Heart left ventricle (tissue), 13 donors: ENCODE measurements around the gene SLC7A5.

ENCODE experiments used
- POLR2A ChIP-seq, 2 donors: fragments of 450-650 bp; IDR thresholded peaks; one replicate each; pipeline ENCODE4 v1.6.1; 2017; ENCODE audit warnings: antibody characterized with exemption in 2 of 2, mild to moderate bottlenecking in 2 of 2, moderate library complexity in 2 of 2
- TF ChIP-seq, protein P1 (sequence below), 12 donors: fragments of 200-600 bp; sonication (generic) in 4 of 12; IDR thresholded peaks; one replicate each; pipeline versions ENCODE4 v1.5.0 to v1.8.0; 2018 to 2022; ENCODE audit warnings: antibody characterized with exemption in 12 of 12, mild to moderate bottlenecking in 5 of 12
- donor health status: ischemic (EF 13 %, LVEDD 7.1; RV severe dilation, severe dysfunction).
- donor health status: DM: no; HTN: yes; CAD: no.
- donor health status: DM: no; HTN: no; CAD: no.
- donor health status: ischemic (EF 25% LVEDD 6.9; RV normal size, moderate dysfunction).
- donor health status: ischemic (EF 25% LVEDD 5.7; RV mildly dilated, moderate dysfunction).
- donor health status: ischemic (EF 35%, LVEDD 5.7; RV mildly dilated, moderate dysfunction).
- donor health status: nonischemic (EF 11% LVEDD 7.7; RV severe dilation, severe dysfunction).
- donor health status: DM: yes; HTN: yes; CAD: no.
- donor health status: PGD.
- donor health status: ischemic (EF 29% LVEDD 5.4; RV normal size, mild dysfunction).
- donor health status: nonischemic (EF 23%, LVEDD 6.1; RV moderate dilation, normal function).

GRCh38 chr16:87826798-87827587 is 42.3 kb downstream of the SLC7A5 start:
- TF ChIP-seq, protein P1, sequence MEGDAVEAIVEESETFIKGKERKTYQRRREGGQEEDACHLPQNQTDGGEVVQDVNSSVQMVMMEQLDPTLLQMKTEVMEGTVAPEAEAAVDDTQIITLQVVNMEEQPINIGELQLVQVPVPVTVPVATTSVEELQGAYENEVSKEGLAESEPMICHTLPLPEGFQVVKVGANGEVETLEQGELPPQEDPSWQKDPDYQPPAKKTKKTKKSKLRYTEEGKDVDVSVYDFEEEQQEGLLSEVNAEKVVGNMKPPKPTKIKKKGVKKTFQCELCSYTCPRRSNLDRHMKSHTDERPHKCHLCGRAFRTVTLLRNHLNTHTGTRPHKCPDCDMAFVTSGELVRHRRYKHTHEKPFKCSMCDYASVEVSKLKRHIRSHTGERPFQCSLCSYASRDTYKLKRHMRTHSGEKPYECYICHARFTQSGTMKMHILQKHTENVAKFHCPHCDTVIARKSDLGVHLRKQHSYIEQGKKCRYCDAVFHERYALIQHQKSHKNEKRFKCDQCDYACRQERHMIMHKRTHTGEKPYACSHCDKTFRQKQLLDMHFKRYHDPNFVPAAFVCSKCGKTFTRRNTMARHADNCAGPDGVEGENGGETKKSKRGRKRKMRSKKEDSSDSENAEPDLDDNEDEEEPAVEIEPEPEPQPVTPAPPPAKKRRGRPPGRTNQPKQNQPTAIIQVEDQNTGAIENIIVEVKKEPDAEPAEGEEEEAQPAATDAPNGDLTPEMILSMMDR (IDR thresholded peaks at IDR 0.05), result no peak
- TF ChIP-seq POLR2A (IDR thresholded peaks at IDR 0.05), result no peak
